ENCODE measurements around the gene SLC17A3.

The SLC17A3 gene

GRCh38 chr6:25835442-25836283 lies 38.4 kb downstream of the SLC17A3 start:
- DNase-seq (ENCODE audit: low read depth in 2 of 2): no peak

DNA sequence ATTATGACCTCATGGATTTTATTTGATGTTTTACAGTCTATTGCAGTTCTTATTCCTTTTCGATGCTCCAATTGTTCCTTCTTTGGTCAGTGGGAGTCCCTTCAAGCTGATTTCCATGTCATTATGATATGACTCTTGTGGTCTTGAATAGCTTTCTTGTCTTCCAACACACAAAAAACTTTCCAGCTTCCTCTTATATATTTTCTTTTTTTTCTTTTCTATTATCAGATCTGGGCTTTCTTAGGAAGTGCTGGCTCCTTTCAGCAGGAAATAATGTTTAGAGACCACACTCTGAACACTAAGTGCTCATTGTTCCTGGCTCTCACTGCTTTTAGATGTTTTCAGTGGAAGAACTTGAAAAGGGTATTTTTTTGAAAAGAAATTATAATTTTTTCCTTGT lies 39.1 kb downstream of the SLC17A3 start:
- DNase-seq (ENCODE audit: low read depth in 2 of 2): no peak

- no peak for DNase-seq (ENCODE audit: low read depth in 2 of 2)
These were observed 40.9 kb downstream of the SLC17A3 start for GRCh38 chr6:25833136-25833535.

GRCh38 chr6:25832670-25833069 lies 41.4 kb downstream of the SLC17A3 start:
- DNase-seq (ENCODE audit: low read depth in 2 of 2): no peak

- DNase-seq (ENCODE audit: low read depth in 2 of 2): no peak
These were observed 41.8 kb downstream of the SLC17A3 start for GRCh38 chr6:25832307-25832662.

DNA sequence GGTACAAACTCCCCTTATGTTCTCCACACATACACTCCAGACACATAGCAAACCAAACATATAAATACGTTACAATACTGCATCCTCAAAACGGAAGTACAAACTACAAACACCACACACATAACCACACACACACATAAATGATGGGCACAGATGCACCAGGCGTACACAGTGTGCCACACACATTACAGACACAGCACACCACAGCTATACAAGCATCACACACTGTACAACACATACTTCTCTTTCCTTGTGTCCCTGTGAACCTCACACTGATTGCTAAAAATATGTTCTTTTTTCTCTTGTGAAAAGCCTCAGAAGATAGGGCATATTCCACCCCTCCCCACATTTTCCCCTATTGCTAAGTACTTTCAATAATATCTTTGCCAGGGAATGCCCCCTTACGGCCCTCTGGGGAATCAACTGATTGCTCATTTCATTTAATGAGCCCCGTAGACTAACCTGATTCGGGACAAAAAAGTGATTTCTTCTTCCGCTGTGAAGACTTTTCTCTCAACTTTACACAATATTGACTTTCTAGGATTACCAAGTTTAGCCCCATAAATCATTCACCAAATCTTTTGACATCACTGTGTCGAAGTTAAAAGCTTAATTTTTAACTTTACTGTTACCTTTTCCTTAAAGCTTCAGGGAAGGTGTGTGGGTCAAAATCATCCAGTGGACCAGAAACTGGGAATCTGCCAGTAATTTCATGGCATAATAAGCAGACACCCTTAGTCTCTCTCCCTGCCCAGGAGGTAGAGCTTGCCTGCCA lies 42.3 kb downstream of the SLC17A3 start, which contains the start of gene SLC17A1:
Gene SLC17A1, minus strand, starts transcription at position 521 of the 775 bp plus-strand sequence. CDS start 1,495 bp downstream, outside the sequence.
- DNase-seq (ENCODE audit: low read depth in 2 of 2): no peak

- no peak for DNase-seq (ENCODE audit: low read depth in 2 of 2)
These were observed 43.6 kb downstream of the SLC17A3 start for GRCh38 chr6:25830458-25830857.

DNA sequence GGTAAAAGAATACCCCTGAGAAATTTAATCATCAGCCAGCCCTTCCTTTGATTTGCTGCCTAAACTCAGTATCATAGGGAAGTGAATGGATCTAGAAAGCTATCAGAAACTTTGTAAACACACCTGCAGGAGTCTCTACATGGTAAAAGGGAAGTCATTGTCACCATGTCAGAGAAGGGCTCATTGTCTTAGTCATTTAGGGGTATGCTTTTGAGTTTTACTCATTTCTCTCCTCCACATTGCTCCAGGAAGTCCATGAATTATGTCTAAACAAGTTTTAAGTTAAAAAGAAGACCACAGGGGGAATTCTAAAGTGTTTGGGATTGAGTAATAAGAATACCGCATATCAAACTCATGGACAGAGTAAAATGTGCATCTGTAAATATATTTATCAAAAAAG lies 44.7 kb downstream of the SLC17A3 start:
- no peak for DNase-seq (ENCODE audit: low read depth in 2 of 2)

DNA sequence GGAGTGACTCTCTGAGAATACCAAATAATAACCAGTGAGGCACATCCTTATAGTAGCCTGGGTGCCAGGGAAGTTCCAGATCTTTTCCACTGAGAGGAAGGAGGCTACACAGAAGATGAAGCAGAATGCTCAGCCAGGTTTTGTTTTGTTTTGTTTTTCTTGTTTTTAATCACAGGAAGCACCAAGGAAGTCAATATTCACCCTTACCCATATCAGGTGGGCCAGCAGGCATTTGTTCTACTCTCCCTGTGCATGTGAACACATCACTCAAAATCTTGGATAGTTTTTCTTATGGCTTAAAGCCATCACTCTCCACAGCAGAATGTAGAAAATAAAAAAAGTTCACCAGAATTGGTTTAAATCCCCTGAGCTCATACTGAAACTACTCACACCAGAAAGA lies 52.7 kb downstream of the SLC17A3 start:
- DNase-seq (ENCODE audit: low read depth in 2 of 2): no peak

DNA sequence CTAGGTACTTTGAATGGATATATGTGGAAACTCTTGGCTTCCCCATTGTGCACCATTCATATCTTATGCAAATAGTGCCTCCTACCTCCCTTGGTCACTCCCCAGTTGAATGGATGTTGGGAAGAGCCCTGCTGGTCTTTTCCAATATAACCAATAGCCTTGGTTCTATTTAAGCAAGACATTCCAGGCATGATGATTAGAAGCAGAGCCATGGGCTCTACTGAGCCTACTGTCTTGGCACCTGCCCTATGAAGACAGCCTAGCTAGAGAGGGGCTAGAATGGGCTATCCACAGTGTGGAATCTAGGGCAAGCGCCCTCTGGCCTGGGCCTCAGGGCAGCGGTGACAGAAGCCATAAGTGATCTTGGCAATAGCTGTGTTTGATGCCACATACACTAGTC lies 57.8 kb downstream of the SLC17A3 start:
- no peak for DNase-seq (ENCODE audit: low read depth in 2 of 2)

DNA sequence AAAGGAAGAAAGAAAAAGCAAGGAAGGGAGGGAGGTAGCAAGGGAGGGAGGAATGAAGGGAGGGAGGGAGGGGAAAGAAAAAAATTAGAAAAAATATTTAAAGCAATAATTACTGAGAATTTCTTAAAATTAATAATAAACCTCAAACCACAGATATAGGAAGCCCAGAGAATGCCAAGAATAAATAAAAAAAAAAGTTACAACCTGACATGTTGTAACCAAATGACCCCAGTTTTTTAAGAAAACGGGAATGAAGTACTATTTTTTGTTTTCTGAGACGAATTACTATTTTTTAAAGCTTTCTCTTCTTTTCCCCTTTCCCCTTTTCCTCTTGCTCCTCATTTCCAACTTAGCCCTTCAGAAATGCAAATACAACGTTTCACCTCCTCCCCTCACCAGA lies 58.8 kb downstream of the SLC17A3 start:
- no peak for DNase-seq (ENCODE audit: low read depth in 2 of 2)

DNA sequence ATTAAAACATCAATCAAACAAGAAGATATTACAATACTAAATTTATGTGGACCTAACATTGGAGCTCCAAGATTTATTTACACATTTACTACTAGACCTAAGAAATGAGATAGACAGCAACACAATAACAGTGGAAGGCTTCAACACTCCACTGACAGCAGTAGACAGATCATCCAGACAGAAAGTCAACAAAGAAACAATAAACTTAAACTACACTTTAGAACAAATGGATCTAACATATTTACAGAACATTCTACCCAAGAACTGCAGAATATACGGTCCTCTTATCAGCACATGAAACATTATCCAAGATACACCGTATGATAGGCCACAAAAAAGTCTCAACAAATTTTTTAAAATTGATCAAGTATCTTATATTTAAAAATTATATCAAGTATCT lies 69.2 kb downstream of the SLC17A3 start:
- no peak for DNase-seq (ENCODE audit: low read depth in 2 of 2)

GRCh38 chr6:25801436-25801835 lies 72.6 kb downstream of the SLC17A3 start:
- DNase-seq (ENCODE audit: low read depth in 2 of 2): no peak
